GM21360 (cell line): ENCODE results near the gene LRRC51.

Source experiments
- ATAC-seq: cut with Tn5 transposase; IDR thresholded peaks from one replicate; pipeline ENCODE4 v1.9.1; 2021; ENCODE audit warnings: mild to moderate bottlenecking, moderate library complexity; ENCODE audit not compliant: unreplicated experiment

LRRC51 gene

DNA sequence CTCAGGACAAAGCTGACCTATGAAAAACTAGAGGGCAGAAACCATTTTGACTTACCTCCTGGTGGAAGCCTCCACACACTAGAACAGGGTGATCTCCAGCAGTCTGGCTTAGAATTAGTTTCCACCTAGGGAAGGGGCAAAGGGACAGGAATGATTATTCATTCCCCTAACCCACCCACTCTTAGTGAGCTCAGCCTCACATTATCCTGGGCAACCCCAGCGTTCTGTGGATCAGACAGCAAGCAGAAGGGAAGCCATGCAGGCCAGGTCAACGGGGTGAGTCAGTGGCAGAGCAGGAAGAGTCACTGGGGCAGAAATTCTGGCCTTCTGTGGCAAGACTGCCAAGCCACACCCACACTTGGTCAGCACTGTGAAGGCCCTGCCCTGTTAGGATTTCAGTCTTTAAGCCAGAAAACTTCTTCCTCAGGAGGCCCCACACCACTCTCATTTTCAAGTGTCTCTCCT is 10.8 kb upstream of the LRRC51 start:
- peak; percentile 62 for ATAC-seq

DNA sequence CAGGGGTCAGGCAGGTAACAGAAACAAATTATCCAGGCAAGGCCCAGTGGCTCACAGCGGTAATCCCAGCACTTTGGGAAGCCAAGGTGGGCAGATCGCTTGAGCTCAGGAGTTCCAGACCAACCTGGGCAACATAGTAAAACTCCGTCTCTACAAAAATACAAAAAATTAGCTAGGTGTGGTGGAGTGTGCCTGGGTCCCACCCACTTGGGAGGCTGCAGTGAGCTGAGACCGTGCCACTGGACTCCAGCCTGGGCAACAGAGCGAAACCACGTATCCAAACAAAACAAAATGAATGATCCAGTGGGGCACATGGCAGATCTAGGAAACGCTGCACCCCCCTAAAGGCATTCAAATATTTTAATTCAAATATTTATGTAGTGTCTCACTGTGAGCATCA is 10.2 kb upstream of the LRRC51 start:
- ATAC-seq, result no peak

DNA sequence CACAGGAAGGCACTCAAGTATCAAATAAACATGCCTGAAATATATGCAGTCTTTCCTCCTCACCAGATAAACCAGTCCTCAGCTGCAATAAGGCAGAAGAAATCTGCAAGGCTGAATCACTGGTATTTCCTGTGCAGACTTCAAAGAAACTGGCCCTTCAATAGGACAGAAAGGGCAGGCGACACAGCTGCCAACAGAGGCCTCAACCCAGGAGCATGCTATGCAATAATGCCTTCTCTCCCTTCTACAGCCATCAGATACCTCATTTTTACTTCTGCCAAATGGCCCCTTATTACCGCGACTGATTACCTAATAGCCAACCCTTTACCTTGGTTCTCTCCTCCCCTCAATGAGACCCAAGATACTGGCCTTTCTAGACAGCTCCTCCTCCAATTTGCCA is 8.3 kb upstream of the LRRC51 start:
- ATAC-seq, result no peak

DNA sequence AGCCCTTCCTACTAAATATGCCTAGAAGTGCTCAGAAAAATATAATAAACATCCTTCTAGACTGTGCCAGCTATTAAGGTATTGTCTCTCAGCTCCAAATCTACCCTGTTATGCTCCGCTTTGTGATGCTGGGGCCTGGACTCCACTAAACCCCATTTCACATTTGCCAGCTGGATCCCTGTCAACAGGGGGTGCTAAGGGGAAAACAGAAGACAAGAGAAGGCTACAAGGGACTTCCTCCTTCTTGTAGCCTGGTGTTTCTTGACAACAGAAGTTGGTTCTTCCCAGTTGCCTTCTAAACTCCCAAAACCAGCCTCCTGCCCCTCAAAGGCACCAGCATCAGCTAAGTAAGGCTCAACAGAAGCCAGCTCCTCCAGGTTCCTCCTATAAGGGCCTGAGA is 5.5 kb upstream of the LRRC51 start:
- ATAC-seq, result no peak

DNA sequence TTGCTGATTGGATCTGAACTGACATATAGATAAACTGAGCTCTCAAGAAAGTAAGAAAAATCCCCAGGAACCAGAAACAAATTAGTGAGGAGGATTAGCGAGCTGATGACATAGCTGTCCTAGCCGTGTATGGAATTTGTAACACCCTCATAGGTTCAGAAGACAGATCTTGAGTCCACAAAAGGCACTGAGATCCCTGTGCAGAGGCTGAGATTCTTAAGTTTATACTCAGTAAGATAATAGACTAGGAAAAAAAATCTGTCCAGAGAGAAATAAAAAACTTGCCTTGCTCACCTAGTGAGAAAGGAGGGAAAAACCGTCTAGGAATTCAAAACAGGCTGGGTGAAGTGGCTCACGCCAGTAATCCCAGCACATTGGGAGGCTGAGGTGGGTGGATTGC is 4.9 kb upstream of the LRRC51 start:
- ATAC-seq, result no peak

DNA sequence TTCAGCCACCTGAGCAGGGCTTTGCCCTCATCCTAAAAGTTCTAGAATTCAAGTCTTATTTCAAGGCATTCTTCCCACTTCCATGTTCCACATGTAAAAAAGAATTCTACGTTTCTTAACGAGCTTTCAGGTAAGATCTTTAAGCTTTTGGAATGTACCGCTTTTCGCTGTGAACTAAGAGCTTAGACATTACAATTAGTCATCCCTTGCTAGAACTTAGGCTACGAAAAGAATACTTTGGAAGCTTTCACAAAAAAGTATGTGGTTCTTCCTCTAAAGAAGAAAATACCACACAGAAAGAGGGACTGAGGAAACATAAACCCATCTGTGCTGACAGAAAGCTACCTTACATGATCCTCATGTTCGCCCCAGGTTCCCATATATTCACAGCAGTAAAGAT is 2.2 kb upstream of the LRRC51 start:
- ATAC-seq, result no peak

DNA sequence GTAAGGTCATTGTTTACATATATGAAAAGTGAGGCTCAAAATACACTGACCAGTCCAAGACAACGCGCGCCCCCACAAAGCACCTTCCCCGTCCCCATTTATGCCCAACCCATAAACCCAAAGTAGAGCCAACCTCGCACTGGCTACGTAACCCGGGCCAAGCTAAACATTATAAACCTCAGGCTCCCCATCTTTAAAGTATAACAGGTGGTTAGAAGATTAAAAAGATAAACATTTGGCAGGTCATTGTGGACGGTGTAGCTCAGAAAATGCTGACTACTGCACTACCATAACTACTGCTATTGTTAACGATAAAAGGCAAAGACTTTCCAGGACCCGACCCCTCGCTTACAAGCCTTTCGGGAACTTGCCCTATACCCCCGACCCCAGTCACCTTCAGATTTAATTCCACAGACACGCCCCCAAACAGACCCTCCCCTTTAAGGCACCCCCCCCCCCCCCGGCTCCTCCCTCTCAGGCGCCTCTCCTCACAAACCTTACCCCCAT is 778 bp upstream of the LRRC51 start:
- no peak for ATAC-seq

DNA sequence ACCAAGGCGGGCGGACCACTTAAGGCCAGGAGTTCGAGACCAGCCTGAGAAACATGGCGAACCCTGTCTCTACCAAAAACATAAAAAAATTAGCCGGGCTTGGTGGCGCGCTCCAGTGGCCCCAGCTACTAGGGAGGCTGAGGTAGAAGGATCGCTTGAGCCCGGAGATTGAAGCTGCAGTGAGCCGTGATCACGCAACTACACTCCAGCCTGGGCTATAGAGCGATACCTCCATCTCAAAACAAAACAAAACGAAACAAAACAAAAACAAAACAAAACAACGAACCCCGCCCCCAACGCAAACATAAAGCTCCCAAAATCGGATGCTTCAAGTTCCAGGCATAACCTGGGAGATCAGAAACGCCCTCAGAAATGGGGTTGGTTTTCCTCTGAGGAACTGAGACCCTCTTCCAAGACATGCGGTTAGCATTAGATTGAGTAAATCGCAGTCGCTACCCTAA is 564 bp downstream of the LRRC51 start:
- ATAC-seq, result no peak

DNA sequence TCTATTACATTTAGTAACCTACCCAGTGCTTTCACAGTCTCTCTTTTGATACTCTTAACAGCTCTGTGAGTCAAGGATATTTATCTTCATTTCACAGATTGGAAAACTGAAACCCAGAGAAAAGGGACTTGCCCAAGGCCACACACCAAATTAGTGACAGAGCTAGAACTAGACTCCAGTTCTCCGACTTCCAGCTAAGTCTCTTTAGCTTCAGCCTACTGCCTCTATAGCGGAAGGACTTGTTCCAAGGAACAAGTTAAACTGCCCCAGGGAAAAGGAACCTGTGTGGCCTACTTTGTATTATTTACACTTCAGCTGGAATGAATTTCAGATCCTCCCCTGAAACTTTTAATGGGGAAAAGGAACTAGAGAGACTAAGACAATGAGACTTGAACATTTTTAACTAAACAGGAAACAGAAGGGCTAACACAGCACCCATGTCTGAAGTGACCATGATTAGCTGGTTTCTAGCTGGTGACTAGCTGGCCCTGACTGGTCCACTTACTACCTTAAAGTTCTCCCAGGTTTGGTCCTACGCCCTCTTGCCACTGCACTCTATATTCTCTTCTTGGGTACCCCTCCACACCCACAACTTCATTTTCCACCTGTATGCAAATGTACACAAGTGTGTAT is 1.3 kb downstream of the LRRC51 start:
- ATAC-seq, result no peak

DNA sequence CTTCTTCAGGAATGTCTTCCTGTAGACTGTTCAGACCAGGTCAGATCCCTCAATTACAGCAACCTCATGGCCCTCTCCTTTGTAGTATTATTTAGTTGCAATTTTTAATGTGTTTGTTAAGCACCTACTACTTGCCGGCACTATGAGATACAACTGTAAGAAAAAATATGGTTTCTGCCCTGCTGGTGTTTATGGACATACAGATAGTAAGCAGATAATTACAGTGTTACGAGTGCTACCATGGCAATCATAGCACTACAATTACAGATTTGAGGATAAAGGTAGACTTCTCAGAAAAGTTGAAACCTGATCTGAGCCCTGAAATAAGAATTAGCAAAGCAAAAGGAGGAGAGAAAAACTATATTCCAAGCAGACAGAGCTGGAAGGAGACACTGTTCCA is 2.8 kb downstream of the LRRC51 start:
- no peak for ATAC-seq

DNA sequence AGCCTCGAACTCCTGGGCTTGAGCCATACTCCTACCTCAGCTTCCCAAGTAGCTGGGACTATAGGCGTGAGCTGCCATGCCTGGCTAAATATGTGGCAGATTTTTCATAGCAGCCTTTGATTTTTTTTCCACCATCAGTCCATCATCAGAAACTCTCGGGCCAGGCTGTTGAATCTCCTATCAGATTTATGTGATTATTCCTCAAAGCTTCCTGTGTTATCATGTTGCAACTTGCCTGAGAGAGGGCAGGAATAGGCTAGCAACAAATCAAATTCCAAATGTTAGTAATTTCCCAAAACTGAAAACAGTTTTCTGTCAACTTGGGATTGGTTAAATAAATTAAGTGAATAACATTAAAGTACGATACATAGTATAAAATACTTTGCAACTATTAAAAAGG is 3.4 kb downstream of the LRRC51 start:
- ATAC-seq, result no peak

DNA sequence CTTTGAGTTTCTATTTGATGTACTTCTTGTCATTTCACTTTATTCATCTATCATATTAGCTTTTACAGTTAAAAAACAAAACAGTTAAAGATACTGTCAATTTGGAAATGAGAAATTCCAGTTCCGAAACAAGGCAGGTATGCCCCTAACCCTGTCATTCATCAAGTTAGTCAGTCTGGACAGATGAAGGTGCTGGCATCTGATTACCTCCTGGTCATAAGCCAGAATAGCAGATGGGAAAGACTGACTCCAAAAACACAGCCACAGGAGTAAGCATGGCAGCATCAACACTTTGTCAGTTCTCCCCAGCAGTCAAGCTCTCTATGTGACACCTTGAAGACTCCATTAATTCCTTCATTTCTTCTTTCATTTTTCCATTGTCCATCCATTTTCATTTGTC is 4.3 kb downstream of the LRRC51 start:
- ATAC-seq, result no peak

DNA sequence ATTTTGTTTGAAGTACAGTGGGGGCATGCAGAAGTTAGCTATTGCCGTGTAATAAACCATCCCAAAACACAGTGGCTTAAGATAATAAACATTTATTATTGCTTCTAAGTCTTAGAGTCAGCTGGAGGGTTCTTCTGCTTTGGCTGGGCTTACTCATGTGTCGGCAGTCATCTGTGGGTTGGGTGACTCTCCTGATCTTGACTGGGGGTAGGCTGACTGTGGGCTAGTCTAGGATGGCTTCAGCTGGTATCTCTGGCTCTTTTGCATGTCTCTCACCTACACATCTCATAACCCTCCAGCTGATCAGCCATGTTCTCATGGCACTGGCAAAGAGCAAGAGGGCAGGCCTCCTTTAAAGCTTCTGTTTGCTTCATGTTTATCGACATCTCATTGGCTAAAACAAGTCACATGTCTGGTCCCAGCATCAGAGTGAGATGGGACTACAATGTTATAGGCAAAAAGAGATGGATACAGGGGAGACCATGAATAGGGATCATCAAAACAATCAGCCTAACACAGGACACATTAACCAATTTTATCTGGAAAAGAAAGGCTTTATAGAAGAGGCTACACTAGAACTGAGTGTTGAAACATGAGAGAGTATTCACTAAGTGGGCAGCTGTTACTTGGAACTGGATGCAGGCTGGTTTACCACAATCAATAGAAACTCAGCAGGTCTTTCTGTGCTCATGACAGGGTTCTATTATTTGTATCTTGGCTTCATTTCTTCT is 5.1 kb downstream of the LRRC51 start:
- ATAC-seq, result no peak

DNA sequence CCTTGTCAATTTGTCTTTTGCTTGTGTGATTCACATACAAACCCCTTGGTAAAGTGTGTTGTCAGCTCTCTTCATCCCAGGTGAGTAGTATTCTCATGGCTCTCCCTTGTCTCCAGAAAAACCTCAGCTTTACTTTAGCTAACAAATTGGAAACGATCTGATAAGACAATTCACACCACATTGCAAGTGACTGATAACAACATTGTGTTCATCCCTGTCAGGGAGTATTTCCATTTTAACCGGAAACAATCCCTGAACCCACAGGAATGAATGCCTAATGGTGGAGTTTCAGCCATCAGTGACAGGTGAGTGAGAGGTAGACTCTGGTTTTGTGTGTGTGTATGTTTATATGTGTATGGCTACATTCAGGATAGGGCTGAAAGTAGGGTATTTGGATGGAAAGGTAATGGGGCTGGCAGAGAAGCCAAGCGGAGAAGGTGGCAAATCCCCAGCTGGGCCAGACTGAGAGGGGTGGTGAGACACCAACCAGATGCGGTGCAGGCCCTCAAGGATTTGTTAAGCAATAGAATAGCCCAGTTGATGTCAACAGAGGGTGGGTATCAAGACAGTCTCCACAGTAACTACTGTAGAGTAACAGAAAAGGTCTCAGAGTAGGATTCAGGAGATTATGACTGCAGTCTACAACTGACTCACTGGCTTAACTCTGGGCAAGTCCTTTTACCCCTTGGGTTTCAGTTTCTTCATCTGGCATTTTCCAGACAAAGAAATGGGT is 7.6 kb downstream of the LRRC51 start:
- no peak for ATAC-seq

DNA sequence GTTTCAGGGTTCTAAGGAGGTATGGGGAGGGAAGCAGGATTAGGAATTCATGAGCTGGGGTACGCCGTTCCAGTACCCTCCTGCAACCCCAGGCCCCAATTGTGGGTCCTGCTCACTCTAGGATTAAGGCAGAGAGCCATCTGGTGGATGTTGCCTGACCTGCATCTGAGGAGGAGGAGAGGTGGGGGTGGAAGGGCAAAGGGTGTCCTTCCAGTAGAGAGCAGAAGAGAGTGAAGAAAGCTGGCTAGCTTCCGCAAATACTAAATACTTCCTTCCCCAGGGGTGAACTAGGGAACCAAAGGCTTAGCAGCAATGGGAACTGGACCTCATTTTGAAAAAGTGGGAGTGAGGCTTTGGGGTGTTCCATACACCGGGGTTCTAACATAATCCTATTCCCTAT is 10.6 kb downstream of the LRRC51 start:
- peak; percentile 59 for ATAC-seq

DNA sequence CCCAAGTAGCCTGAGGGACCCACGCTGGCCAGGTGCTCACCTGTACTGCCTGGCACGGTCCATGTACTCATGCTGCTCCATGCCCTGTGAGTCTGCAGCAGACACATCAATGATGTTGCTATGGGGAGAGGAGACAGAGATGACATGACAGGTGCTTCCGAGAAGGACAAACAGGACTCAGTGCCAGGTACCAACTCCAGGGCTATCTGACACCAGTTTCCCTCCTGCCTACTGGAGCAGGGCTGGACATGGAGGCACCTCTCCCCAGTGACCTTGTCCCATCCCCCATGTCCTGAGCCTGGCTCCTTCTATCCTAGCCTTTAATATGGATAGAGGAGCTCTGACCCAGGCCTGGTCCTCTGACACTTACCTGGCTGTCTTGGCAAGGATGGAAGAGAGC is 18.1 kb downstream of the LRRC51 start:
- no peak for ATAC-seq

DNA sequence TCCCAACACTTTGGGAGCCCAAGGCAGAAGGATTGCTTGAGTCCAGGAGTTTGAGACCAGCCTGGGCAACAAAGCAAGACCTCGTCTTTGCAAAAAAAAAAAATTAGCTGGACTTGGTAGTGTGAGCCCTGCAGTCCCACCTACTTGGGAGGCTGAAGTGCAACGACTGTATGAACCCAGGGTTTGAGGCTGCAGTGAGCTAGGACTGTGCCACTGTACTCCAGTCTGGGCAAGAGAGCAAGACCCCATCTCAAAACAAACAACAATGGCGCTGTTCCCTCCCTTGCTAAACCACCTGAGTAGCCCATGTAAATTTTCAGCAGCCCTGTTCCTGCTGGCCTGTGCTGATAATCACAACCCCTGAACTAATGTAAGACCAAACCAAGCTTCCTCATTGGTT is 19.4 kb downstream of the LRRC51 start:
- ATAC-seq, result no peak

DNA sequence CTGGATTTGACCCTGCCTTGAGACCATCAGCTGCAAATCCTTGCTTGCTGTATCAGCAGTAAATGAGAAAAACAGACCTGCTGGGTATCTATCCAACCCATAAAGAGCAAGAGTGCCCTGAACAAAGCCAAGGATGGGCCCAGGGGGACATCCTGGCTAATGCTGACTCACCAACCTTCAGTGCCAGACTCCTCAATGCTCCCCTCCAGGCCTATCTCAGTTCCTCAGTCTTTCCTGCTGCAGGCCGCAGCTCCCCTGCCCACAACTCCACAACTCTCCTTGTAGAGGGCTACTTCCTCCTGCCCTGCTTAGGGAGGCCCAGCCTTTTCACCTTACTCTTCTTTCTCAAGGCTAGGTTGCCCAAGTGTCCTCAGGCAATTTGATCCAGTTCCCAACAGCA is 19.8 kb downstream of the LRRC51 start:
- no peak for ATAC-seq

DNA sequence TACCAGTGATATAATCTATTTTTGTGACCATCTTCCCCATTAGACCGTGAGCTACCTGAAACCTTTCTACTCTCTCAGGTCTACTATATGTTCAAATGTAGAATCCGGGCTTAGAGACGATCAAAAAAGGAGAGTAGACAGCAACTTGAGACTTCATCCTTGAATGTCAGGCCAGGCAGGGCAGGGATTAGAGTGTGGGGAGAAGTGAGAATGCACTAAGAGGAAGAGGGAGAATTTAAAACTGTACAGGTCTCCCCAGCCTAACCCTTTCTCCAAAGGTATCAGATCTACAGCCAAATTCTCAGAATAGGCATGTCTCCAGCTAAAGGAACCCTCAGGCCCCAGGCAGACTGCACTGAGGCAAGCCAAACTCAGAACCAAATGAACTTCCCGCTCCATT is 21.5 kb downstream of the LRRC51 start:
- no peak for ATAC-seq

DNA sequence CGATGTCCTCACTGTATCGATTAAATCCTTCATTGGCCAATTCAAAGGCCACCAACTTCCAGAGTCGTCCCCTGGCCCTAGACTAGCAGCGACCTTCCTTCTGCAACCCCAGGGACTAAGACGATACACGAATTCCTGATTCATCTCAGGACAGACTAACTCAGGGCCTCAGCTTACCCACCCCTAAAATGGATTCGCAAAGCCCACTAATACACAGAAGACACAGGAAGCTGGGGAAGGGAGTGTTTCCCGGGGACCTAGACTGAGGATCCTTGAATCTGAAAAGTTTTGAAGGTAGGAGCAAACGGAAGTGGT is 21.9 kb downstream of the LRRC51 start:
- peak; percentile 12 for ATAC-seq

DNA sequence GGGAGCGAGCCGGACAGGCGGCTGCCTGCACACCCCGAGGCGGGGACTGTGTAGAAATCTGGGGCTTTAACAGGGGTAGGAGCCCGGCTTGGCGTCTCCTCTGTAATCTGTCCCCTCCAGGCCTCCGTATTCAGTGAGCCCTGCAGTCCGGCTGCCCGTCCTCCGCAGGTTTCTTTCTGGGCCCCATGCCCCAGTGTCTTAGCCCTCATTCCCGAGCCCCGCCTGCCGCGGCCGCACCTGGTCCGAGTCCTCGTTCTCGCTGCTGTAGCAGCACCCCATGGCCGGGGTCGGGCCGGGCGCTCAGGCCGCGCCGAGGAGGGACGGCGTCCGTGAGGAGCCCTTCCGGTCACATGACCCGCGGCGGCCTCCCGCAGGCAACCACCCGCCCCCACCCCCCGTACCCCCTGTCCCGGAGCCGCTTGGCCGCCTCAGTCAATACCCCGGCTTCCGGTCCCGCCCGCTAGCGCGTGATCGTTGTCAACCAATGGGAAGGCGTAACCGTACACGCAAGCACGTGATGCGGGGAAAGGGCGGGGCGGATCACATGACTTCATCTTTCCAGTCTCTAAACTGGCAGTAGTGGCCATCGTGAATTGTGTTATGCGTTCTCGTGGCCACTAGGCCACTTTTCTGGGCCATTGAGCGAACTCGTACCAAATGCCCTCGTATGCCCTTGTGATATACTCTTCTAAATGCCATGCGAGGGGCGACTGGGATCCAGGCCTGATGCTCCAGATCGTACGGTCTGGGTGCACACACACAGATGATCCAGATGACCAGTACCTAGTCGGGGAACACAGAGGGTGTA is 22.5 kb downstream of the LRRC51 start, which contains the start of gene LAMTOR1:
TSS of gene LAMTOR1 (minus strand) at position 352 of the 808 bp plus-strand sequence. CDS start at position 279, 73 bp downstream.
- peak; percentile 82 for ATAC-seq
